HUES48 (cell line): ENCODE data around the gene S100A8.

Source experiments
- H3K27ac ChIP-seq: one replicate; pipeline ENCODE4 v1.7.0; 2013; ENCODE audit warnings: low read depth, low read length, inconsistent platforms
- H3K27me3 ChIP-seq: 2 replicates; pipeline ENCODE4 v1.6.1; 2013; ENCODE audit warnings: mild to moderate bottlenecking, low read length; ENCODE audit not compliant: control insufficient read depth, insufficient read depth
- H3K36me3 ChIP-seq: 2 replicates; pipeline ENCODE4 v1.6.1; 2013; ENCODE audit warnings: low read length; ENCODE audit not compliant: control insufficient read depth, insufficient read depth
- H3K4me1 ChIP-seq: 2 replicates; pipeline ENCODE4 v1.6.1; 2013; ENCODE audit warnings: mild to moderate bottlenecking, low read length; ENCODE audit not compliant: control insufficient read depth, insufficient read depth
- H3K4me3 ChIP-seq: 2 replicates; pipeline ENCODE4 v1.5.1; 2013; ENCODE audit warnings: mild to moderate bottlenecking, low read depth, low read length
- H3K9ac ChIP-seq: 2 replicates; pipeline ENCODE4 v1.6.1; 2013; ENCODE audit warnings: mild to moderate bottlenecking, low read depth, low read length, moderate library complexity
- H3K9me3 ChIP-seq: 2 replicates; pipeline ENCODE4 v1.6.1; 2013; ENCODE audit warnings: low read length; ENCODE audit not compliant: control insufficient read depth, insufficient read depth

The S100A8 gene

DNA sequence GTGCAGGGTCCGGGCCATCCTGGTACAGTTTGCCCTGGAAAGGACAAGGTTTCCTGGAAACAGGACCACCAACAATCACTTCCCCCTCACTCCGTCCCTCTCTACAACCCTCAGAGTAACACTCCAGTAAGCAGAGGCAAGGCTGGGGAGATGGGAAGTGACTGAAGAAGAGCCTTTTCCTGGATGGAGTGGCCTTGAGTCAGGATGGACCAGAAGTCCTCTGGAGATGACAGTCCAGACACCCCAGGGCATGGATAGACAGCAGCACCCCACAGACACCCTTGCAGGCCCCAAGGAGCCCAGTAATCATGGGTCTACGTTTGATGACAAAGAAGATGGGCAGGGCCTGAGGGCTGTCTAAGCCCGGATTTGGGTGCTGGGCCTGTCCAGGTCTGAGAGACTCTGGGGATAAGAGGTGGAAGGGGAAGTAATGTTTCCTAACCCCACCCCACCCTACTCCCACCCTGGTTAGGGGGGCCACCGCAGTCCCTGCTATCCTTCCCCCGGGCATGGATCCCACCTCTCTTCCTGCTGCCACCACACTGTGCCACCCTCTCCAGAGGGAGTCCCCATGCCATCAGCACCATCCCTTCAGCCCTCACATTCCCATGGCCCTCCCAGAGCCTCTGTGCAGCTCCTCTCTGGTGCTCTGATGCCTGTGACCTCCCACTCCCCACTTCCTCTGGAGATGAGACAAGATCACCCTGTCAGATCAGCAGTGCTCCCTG, 7.2 kb upstream of the S100A8 start:
- Histone ChIP-seq H3K9me3 (no peaks in the 10 kb centered on the region), H3K9ac (no peak overlapping the region), H3K27ac (no peak overlapping the region), H3K4me3 (no peak overlapping the region), H3K4me1 (no peaks in the 10 kb centered on the region), H3K36me3 (no peaks in the 10 kb centered on the region), H3K27me3 (0 out of 2 replicates have a peak, but pooled peaks cover 3% of the 10 kb centered on the region)

DNA sequence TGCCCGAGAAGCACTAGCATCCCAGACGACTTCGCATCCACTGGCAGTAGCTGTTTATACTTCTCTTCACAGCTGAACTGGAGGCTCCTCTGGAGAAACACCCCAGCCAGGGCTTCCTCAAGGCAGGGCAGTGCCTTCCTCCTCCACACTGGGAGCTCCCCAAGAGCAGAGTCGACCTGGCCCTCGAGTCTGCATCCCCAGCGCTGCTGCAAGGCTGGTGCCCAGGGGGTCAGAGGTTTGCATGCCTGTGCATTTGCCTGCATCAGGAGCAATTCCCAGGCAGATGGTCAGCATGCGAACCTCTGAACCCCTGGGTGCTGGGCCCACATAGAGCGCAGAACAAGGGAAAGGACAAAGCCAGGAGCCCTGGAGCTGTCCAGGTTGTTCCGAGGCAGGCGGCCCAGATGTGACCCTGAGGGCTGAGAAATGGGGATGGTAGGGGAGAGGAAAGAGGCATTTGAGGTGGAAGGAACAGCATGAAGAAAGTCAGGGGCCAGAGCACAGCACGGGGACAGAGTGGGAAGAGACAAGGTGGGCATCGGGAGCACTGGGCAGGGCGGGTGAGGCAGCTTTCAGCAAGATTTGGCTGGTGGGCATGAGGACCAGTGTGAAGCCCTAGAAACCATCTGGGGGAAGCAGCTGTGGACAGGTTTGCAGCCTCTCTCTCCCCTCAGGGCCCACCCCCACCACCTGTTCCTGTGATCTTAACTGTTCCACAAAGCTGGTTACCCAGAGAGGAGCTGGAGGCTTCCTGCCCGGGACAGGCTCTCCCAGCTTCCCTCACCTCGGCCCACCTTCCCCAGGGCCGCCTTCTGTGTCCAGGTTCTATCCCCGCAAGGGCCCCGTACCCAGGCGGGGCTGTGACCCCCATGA, 6.4 kb upstream of the S100A8 start:
- Histone ChIP-seq H3K9ac (no peak overlapping the region), H3K9me3 (no peaks in the 10 kb centered on the region), H3K27me3 (no peaks in the 10 kb centered on the region), H3K36me3 (no peaks in the 10 kb centered on the region), H3K4me3 (no peak overlapping the region), H3K4me1 (no peaks in the 10 kb centered on the region), H3K27ac (no peak overlapping the region)

DNA sequence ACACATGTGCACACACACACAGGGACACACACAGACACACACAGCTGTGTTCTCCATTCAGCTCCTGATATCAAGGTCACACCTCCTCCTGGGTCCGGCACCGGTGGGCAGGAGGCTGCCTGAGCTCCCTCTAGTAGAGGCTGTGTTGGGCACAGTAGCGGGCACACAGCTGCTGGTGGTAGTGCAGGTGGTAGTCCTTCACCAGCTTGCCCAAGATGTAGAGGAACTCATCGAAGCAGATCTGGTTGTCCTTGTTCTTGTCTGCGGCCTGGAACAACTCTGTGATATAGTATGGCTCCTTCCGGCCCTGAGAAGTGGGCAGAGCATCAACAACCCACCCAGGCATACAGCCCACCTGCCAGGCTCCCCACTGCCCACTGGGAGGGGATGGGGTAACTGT, 5.6 kb upstream of the S100A8 start:
- Histone ChIP-seq H3K27ac (no peak overlapping the region), H3K9me3 (no peaks in the 10 kb centered on the region), H3K9ac (no peak overlapping the region), H3K27me3 (no peaks in the 10 kb centered on the region), H3K4me1 (no peaks in the 10 kb centered on the region), H3K36me3 (no peaks in the 10 kb centered on the region), H3K4me3 (no peak overlapping the region)

DNA sequence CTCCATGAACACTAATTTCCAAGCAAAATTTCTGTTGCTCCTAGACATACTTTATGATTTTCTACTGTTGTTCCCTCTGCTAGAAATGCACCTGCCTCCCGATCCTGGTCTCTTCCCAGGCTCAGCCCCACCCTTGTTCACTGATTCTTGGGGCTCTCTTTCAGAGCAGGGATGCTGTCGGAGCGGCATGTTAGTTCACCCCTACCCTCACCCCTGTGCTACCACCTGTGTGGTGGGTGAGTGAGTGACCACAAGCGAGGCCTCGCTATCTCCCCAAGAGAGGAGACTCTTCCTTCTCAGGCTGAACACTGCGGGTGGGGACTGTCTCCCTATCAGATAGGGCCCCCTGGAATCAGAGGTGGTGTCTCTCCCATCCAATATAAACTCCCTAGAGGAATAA, 4.9 kb upstream of the S100A8 start:
- Histone ChIP-seq H3K9me3 (no peaks in the 10 kb centered on the region), H3K27ac (no peak overlapping the region), H3K4me3 (no peak overlapping the region), H3K9ac (no peak overlapping the region), H3K36me3 (no peaks in the 10 kb centered on the region), H3K27me3 (no peaks in the 10 kb centered on the region), H3K4me1 (no peaks in the 10 kb centered on the region)

DNA sequence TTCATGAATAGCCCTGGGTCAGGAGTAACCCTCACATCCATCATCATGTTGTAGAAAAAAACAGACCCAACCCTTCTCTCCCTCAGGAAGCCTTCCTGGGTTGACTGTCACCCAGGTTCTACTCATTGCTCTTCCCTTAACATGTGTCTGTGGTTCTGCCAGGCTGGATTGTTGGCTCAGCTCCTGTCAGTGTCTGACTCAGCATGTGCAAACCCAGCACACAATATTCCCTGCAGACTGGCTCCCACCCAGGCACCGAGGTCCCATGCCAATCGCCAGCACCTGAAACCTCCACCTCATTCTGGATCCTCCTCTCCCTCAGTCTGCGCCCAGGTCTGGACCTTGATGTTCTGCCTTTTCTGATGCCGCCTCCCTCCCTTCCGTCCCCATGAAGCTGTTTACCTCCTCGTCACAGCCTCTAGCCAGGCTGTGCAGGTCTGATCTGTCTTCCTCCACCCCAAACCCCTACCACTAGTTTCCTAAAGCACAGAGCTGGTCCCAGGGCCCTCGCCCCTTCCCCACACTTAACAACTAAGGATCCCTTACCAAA, 4.3 kb upstream of the S100A8 start:
- no peaks in the 10 kb centered on the region for H3K36me3 ChIP-seq
- H3K4me1 ChIP-seq = no peaks in the 10 kb centered on the region
- H3K9me3 ChIP-seq = no peaks in the 10 kb centered on the region
- no peak overlapping the region for H3K9ac ChIP-seq
- H3K27me3 ChIP-seq = no peaks in the 10 kb centered on the region
- no peak overlapping the region for H3K27ac ChIP-seq
- H3K4me3 ChIP-seq = no peak overlapping the region

DNA sequence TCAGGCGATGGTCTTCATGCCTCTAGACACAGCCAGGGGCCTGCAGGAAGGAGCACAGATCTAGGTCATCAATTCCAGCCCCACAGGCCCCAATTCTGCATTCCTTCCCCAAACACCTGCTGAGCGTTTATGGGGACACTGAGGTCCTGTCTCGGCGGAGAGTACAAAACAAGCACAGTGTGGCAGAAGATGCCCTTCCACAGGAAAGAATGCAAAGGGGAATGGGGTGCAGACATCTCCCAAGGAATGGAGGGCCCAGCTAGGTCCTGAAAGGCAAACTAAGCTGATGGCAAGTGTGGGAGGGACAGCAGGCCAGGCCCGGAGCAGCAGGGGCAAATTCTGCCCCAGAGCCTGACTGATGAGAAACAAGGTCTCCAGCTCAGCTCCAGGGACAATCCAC, 3.5 kb upstream of the S100A8 start:
- Histone ChIP-seq H3K4me1 (no peaks in the 10 kb centered on the region), H3K9me3 (no peaks in the 10 kb centered on the region), H3K36me3 (no peaks in the 10 kb centered on the region), H3K9ac (no peak overlapping the region), H3K27ac (no peak overlapping the region), H3K4me3 (no peak overlapping the region), H3K27me3 (no peaks in the 10 kb centered on the region)

DNA sequence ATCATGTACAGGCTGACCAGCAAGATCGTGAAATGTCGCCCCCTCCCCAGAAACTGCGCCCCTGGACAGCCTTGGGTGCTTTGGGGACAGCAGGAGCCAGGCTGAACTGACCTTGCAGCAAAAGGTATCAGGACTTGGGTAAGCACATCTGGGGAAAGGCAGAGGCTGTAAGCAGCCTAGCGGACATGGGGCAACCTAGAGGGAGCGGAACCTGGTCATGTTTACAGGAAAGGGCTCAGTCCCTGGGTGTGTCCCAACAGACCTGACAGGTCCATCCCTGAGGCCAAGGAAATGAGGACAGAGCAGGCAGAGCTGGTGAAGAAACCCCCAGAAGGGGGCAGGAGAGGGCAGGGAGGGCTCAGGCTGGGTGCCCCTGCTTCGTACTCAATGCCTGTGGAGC, 3.1 kb upstream of the S100A8 start:
- no peak overlapping the region for H3K9ac ChIP-seq
- no peaks in the 10 kb centered on the region for H3K27me3 ChIP-seq
- H3K36me3 ChIP-seq = no peaks in the 10 kb centered on the region
- H3K4me1 ChIP-seq = no peaks in the 10 kb centered on the region
- H3K4me3 ChIP-seq = no peak overlapping the region
- H3K9me3 ChIP-seq = no peaks in the 10 kb centered on the region
- no peak overlapping the region for H3K27ac ChIP-seq

DNA sequence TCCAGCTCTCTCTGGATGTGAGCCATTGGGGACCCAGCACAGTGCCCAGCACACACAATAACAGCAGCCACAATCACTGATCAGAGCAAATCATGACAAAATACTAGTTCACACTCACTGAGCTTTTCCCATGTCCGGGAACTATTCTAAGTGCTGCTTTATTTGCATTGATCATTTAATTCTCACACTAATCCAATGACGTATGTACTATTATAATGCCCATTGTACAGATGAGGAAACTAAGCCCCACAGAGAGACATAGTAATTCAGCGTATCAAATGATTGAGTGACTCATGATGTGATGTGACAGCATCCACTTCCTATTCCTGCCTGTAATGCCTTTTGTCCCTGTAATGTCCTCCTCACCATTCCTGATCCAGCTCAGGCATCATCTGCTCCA, 1.9 kb upstream of the S100A8 start:
- H3K9me3 ChIP-seq = no peaks in the 10 kb centered on the region
- H3K9ac ChIP-seq = no peak overlapping the region
- no peaks in the 10 kb centered on the region for H3K4me1 ChIP-seq
- no peaks in the 10 kb centered on the region for H3K36me3 ChIP-seq
- no peaks in the 10 kb centered on the region for H3K27me3 ChIP-seq
- no peak overlapping the region for H3K4me3 ChIP-seq
- H3K27ac ChIP-seq = no peak overlapping the region

DNA sequence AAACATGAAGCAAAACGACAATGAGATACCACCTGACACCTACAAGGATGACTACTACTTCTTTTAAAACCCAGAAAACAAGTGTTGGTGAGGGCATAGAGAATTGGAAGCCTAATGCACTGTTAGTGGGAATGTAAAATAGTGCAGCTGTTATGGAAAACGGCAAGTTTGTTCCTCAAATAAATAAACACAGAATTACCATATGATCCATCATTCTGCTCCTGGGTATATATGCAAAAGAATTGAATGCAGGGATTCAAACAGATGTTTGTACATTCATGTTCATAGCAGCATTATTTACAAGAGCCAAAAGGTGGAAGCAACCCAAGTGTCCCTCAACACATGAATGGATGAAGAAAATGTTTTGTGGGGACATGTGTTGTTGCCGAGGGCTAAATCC, 1.4 kb upstream of the S100A8 start:
- no peak overlapping the region for H3K9ac ChIP-seq
- no peaks in the 10 kb centered on the region for H3K9me3 ChIP-seq
- no peaks in the 10 kb centered on the region for H3K27me3 ChIP-seq
- no peaks in the 10 kb centered on the region for H3K4me1 ChIP-seq
- no peak overlapping the region for H3K4me3 ChIP-seq
- no peak overlapping the region for H3K27ac ChIP-seq
- no peaks in the 10 kb centered on the region for H3K36me3 ChIP-seq

DNA sequence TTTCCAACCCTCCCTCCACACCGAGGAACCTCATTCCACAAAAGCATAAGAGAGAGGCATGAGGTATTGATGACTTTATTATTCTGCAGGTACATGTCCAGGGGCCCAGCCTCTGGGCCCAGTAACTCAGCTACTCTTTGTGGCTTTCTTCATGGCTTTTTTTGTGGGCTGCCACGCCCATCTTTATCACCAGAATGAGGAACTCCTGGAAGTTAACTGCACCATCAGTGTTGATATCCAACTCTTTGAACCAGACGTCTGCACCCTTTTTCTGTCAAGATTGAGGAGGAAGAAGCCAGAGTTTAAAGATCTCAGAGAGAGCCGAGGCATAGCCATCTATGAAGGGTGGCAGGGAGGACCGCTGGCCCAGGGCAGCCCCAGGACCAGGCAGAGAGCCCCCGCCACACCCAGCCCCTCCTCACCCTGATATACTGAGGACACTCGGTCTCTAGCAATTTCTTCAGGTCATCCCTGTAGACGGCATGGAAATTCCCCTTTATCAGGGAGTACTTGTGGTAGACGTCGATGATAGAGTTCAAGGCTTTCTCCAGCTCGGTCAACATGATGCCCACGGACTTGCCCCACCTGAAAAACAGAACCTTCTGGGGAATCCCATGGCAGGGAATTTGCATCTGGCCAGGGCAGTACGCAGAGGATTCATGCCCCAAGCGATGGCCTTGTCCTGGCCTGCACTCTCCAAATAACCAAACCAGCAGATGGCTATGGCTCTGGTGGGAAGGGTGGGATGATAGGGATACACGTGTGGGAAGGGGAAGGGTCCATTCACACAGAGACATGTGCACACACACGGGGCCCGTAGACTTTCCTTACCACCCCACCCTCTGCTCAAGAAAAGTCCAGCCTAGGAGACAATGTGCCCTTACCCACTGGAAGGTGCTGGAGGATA, 647 bp downstream of the S100A8 start:
- no peak overlapping the region for H3K4me3 ChIP-seq
- H3K27me3 ChIP-seq = no peaks in the 10 kb centered on the region
- H3K36me3 ChIP-seq = no peaks in the 10 kb centered on the region

More for the DNA sequence above, 647 bp downstream of the S100A8 start:
- Histone ChIP-seq H3K9ac (no peak overlapping the region), H3K27ac (no peak overlapping the region), H3K9me3 (no peaks in the 10 kb centered on the region), H3K4me1 (no peaks in the 10 kb centered on the region)
